Raji (cell line): ENCODE measurements around the gene BPIFB2.

Experiments
- POLR2A ChIP-seq: IDR thresholded peaks from 2 replicates; pipeline ENCODE4 v1.6.1; 2011; ENCODE audit warnings: low read depth, low read length, control low read depth; ENCODE audit not compliant: insufficient read depth

BPIFB2 gene

GRCh38 chr20:33009214-33010132 is 2.0 kb downstream of the BPIFB2 start:
- TF ChIP-seq POLR2A = no peak

GRCh38 chr20:33010133-33010504 is 2.6 kb downstream of the BPIFB2 start:
- no peak for TF ChIP-seq POLR2A

GRCh38 chr20:33010674-33011449 is 3.4 kb downstream of the BPIFB2 start:
- TF ChIP-seq POLR2A = no peak

- TF ChIP-seq POLR2A = no peak
These were observed 5.1 kb downstream of the BPIFB2 start for GRCh38 chr20:33012327-33013189.

GRCh38 chr20:33013701-33014326 is 6.3 kb downstream of the BPIFB2 start:
- no peak for TF ChIP-seq POLR2A

- no peak for TF ChIP-seq POLR2A
These were observed 7.0 kb downstream of the BPIFB2 start for GRCh38 chr20:33014336-33015113.

GRCh38 chr20:33015114-33015484 is 7.6 kb downstream of the BPIFB2 start:
- no peak for TF ChIP-seq POLR2A

GRCh38 chr20:33015700-33016580 is 8.4 kb downstream of the BPIFB2 start:
- no peak for TF ChIP-seq POLR2A

- TF ChIP-seq POLR2A = no peak
These were observed 9.1 kb downstream of the BPIFB2 start for GRCh38 chr20:33016581-33017109.

GRCh38 chr20:33017542-33017941 is 10.0 kb downstream of the BPIFB2 start:
- TF ChIP-seq POLR2A = no peak

- TF ChIP-seq POLR2A = no peak
These were observed 10.8 kb downstream of the BPIFB2 start for GRCh38 chr20:33018169-33018931.
